HCT116 (cell line): ENCODE measurements around the gene RYR3. TPM values are rescaled to one million over a fixed set of nuclear protein-coding genes. Genes with fewer than 3 reads are reported as not detected.

Experiments used
- ATAC-seq: fragments of 200-7000 bp; cut with Tn5 transposase; 2 replicates; pipeline ENCODE4 v1.9.1; 2020; ENCODE audit warnings: mild to moderate bottlenecking, moderate library complexity
- BruUV-seq: library from RNA; stranded (reverse); fragments of 400-500 nt; replicated peaks from 2 replicates; lab custom pipeline; 2021; lab: Mats Ljungman, UMichigan
- CTCF ChIA-PET: fragments of 300-600 bp; sonication (Branson Sonifier 250); formaldehyde crosslinking; loops from one replicate; lab custom pipeline; 2021; ENCODE audit warnings: antibody characterized with exemption; lab: Charles Lee
- POLR2A ChIA-PET: fragments of 300-600, 350-600 bp; sonication (Branson Sonifier 250); formaldehyde crosslinking; loops from one replicate; lab custom pipeline; 2021; ENCODE audit warnings: antibody characterized with exemption; lab: Charles Lee
- RAD21 ChIA-PET, 2 experiments: fragments of 300-600 bp; sonication (Branson Sonifier 250); formaldehyde crosslinking; loops; one replicate each; lab custom pipeline; 2023; ENCODE audit warnings: low total read pairs in 2 of 2; ENCODE audit not compliant: uncharacterized antibody in 2 of 2, unreplicated experiment in 2 of 2, low non-redundant PET in 1 of 2; lab: Charles Lee
- DNase-seq: peaks from one replicate; pipeline ENCODE4 v3.0.0-alpha.2; 2010; ENCODE audit warnings: low read depth, low spot score
- H2AFZ ChIP-seq: fragments of 200-600 bp; shearing (Covaris generic), sonication (generic); 2 replicates; pipeline ENCODE4 v1.6.1; 2017; ENCODE audit warnings: low read depth, mixed run types, mixed read lengths, antibody characterized with exemption, low read length; ENCODE audit not compliant: poor library complexity, severe bottlenecking
- H3K27ac ChIP-seq: 2 replicates; pipeline ENCODE4 v1.5.1; 2012; ENCODE audit warnings: low read depth, low read length
- H3K27me3 ChIP-seq: fragments of 200-600 bp; sonication (generic); 2 replicates; pipeline ENCODE4 v1.6.1; 2016; ENCODE audit warnings: mixed run types, low read length, mixed read lengths; ENCODE audit not compliant: insufficient read depth
- H3K36me3 ChIP-seq, 2 experiments: fragments of 200-500 bp in 1 of 2; fragments of 200-600 bp in 1 of 2; sonication (Bioruptor generic) in 1 of 2; sonication (generic) in 1 of 2; 2 replicates each; pipeline versions ENCODE4 v1.5.1 to v1.6.1; 2014 to 2016; ENCODE audit warnings: low read length in 2 of 2, inconsistent platforms in 1 of 2, mixed read lengths in 1 of 2, mixed run types in 1 of 2; ENCODE audit not compliant: insufficient read depth in 2 of 2, control insufficient read depth in 1 of 2
- H3K4me1 ChIP-seq, 2 experiments: fragments of 200-600 bp in 1 of 2; sonication (generic) in 1 of 2; 2 replicates each; pipeline versions ENCODE4 v1.5.1 to v1.6.1; 2012 to 2017; ENCODE audit warnings: low read length in 2 of 2, inconsistent platforms in 1 of 2, mild to moderate bottlenecking in 1 of 2, mixed read lengths in 1 of 2, mixed run types in 1 of 2, moderate library complexity in 1 of 2; ENCODE audit not compliant: insufficient read depth in 2 of 2, control insufficient read depth in 1 of 2
- H3K4me2 ChIP-seq: fragments of 200-600 bp; sonication (generic); 2 replicates; pipeline ENCODE4 v1.6.1; 2017; ENCODE audit warnings: mixed run types, low read length, mixed read lengths
- H3K4me3 ChIP-seq, 2 experiments: fragments of 200-600 bp in 1 of 2; sonication (generic) in 1 of 2; replicated peaks in 1 of 2; 2 replicates each; pipeline ENCODE4 v1.5.1; 2011 to 2016; ENCODE audit warnings: low read length in 2 of 2, control low read depth in 1 of 2, low read depth in 1 of 2, mild to moderate bottlenecking in 1 of 2, mixed read lengths in 1 of 2, mixed run types in 1 of 2
- H3K79me2 ChIP-seq: fragments of 200-600 bp; sonication (generic); 2 replicates; pipeline ENCODE4 v1.6.1; 2017; ENCODE audit warnings: mild to moderate bottlenecking, mixed run types, low read length, moderate library complexity, mixed read lengths; ENCODE audit not compliant: insufficient read depth
- H3K9ac ChIP-seq: fragments of 200-600 bp; sonication (generic); 2 replicates; pipeline ENCODE4 v1.6.1; 2016; ENCODE audit warnings: low read length, mixed read lengths
- H3K9me2 ChIP-seq: fragments of 200-600 bp; sonication (generic), shearing (Covaris generic); 2 replicates; pipeline ENCODE4 v1.6.1; 2017; ENCODE audit warnings: mixed run types, mild to moderate bottlenecking, moderate library complexity; ENCODE audit not compliant: insufficient read depth
- H3K9me3 ChIP-seq, 2 experiments: fragments of 200-500 bp in 1 of 2; fragments of 200-600 bp in 1 of 2; sonication (Bioruptor generic) in 1 of 2; sonication (generic) in 1 of 2; 2 replicates each; pipeline ENCODE4 v1.6.1; 2014 to 2017; ENCODE audit warnings: low read length in 2 of 2, mixed read lengths in 2 of 2, inconsistent platforms in 1 of 2, low read depth in 1 of 2, mild to moderate bottlenecking in 1 of 2, mixed run types in 1 of 2, moderate library complexity in 1 of 2; ENCODE audit not compliant: control insufficient read depth in 1 of 2, insufficient read depth in 1 of 2
- H4K20me1 ChIP-seq: fragments of 200-600 bp; sonication (generic), shearing (Covaris generic); 2 replicates; pipeline ENCODE4 v1.6.1; 2017; ENCODE audit warnings: mixed run types, mild to moderate bottlenecking, moderate library complexity; ENCODE audit not compliant: insufficient read depth
- ATF3 ChIP-seq: IDR thresholded peaks from 2 replicates; pipeline ENCODE4 v1.6.1; 2012
- CEBPB ChIP-seq: IDR thresholded peaks from 2 replicates; pipeline ENCODE4 v1.6.1; 2012; ENCODE audit warnings: low read depth
- CTCF ChIP-seq, 3 experiments: fragments of 200-600 bp in 1 of 3; sonication (generic) in 1 of 3; IDR thresholded peaks in 2 of 3; conservative IDR thresholded peaks in 1 of 3; 2 replicates each; pipeline ENCODE4 v1.5.1; 2012 to 2017; ENCODE audit warnings: low read depth in 2 of 3, low read length in 2 of 3, antibody characterized with exemption in 1 of 3, borderline replicate concordance in 1 of 3, control low read depth in 1 of 3, mild to moderate bottlenecking in 1 of 3, mixed read lengths in 1 of 3, mixed run types in 1 of 3, moderate library complexity in 1 of 3; ENCODE audit not compliant: insufficient read depth in 1 of 3
- EGR1 ChIP-seq: IDR thresholded peaks from 2 replicates; pipeline ENCODE4 v1.6.1; 2012; ENCODE audit warnings: low read depth
- ELF1 ChIP-seq: IDR thresholded peaks from 2 replicates; pipeline ENCODE4 v1.6.1; 2012; ENCODE audit warnings: low read depth, borderline replicate concordance
- EZH2phosphoT487 ChIP-seq: fragments of 200-600 bp; IDR thresholded peaks from 2 replicates; pipeline ENCODE4 v1.6.1; 2018; ENCODE audit warnings: antibody characterized with exemption, borderline replicate concordance
- FOSL1 ChIP-seq: IDR thresholded peaks from 2 replicates; pipeline ENCODE4 v1.6.1; 2012; ENCODE audit warnings: low read depth
- JUND ChIP-seq: IDR thresholded peaks from 2 replicates; pipeline ENCODE4 v1.6.1; 2012
- MAX ChIP-seq: IDR thresholded peaks from 2 replicates; pipeline ENCODE4 v1.6.1; 2012
- POLR2A ChIP-seq: IDR thresholded peaks from 2 replicates; pipeline ENCODE4 v1.7.0; 2011; ENCODE audit warnings: borderline replicate concordance; ENCODE audit not compliant: insufficient read depth, insufficient read length; ENCODE audit errors: extremely low read depth
- POLR2AphosphoS5 ChIP-seq: IDR thresholded peaks from 2 replicates; pipeline ENCODE4 v1.6.1; 2011; ENCODE audit warnings: mild to moderate bottlenecking, low read depth, low read length, moderate library complexity
- RAD21 ChIP-seq: IDR thresholded peaks from 2 replicates; pipeline ENCODE4 v1.6.1; 2012; ENCODE audit warnings: low read depth, mild to moderate bottlenecking
- SIN3A ChIP-seq: IDR thresholded peaks from 2 replicates; pipeline ENCODE4 v1.6.1; 2012; ENCODE audit warnings: low read depth
- SRF ChIP-seq: IDR thresholded peaks from 2 replicates; pipeline ENCODE4 v1.6.1; 2012; ENCODE audit warnings: low read depth
- TCF7L2 ChIP-seq: IDR thresholded peaks from 2 replicates; pipeline ENCODE4 v1.7.0; 2011; ENCODE audit warnings: borderline replicate concordance, inconsistent platforms; ENCODE audit not compliant: insufficient read depth, insufficient read length; ENCODE audit errors: extremely low read depth
- YY1 ChIP-seq: IDR thresholded peaks from 2 replicates; pipeline ENCODE4 v1.6.1; 2011; ENCODE audit warnings: low read length, low read depth, moderate library complexity, mild to moderate bottlenecking; ENCODE audit not compliant: insufficient replicate concordance; ENCODE audit errors: extremely low read depth
- ZBTB33 ChIP-seq: IDR thresholded peaks from 2 replicates; pipeline ENCODE4 v1.6.1; 2011; ENCODE audit warnings: mild to moderate bottlenecking, low read length, moderate library complexity; ENCODE audit not compliant: insufficient replicate concordance; ENCODE audit errors: extremely low read depth
- ZFX ChIP-seq: fragments of 450-650 bp; IDR thresholded peaks from 2 replicates; pipeline ENCODE4 v1.6.1; 2017
- ZNF274 ChIP-seq: fragments of 200-500 bp; sonication (Bioruptor generic); IDR thresholded peaks from 2 replicates; pipeline ENCODE4 v1.6.1; 2014; ENCODE audit warnings: mild to moderate bottlenecking, low read depth, low read length, inconsistent platforms
- intact Hi-C: fragments of 100-400 bp; cut with micrococcal nuclease; formaldehyde crosslinking; loops from 2 replicates; pipeline ENCODE4 v1.10.0; 2022
- total RNA-seq: library from RNA; stranded (reverse); gene quantifications from one replicate; pipeline ENCODE4 v1.2.1, GENCODE V29; 2021; ENCODE audit not compliant: unreplicated experiment
- TF ChIP-seq, protein P1 (sequence below): IDR thresholded peaks from 2 replicates; pipeline ENCODE4 v1.6.1; 2012; ENCODE audit warnings: low read depth

RYR3 gene
- total RNA-seq, 1 experiment from 2014 or later = not detected

- Histone ChIP-seq H3K4me2 (no peak overlapping the region), H3K9me2 (no peaks in the 10 kb centered on the region), H3K36me3 (no peaks in the 10 kb centered on the region), H4K20me1 (no peaks in the 10 kb centered on the region), H3K27me3 (peaks cover 42% of the 10 kb centered on the region), H3K9me3 (no peaks in the 10 kb centered on the region), H3K27ac (no peak overlapping the region), H3K79me2 (no peaks in the 10 kb centered on the region), H2AFZ (no peak overlapping the region), H3K9ac (no peak overlapping the region), H3K4me3 (no peak overlapping the region), H3K4me1 (no peaks in the 10 kb centered on the region)
- intact Hi-C loops = no loop called here
- TF ChIP-seq SRF (no peak), EGR1 (no peak), CEBPB (no peak), JUND (no peak), POLR2A (no peak), SIN3A (no peak), EZH2phosphoT487 (no peak), ZBTB33 (no peak), ZFX (no peak), ATF3 (no peak), FOSL1 (no peak), YY1 (no peak), RAD21 (no peak), POLR2AphosphoS5 (no peak), ELF1 (no peak), MAX (no peak), TCF7L2 (no peak), ZNF274 (no peak), CTCF (IDR thresholded peaks at IDR 0.05 in 2 of 3, conservative IDR thresholded peaks at IDR 0.05 in 1 of 3; ENCODE audit: borderline replicate concordance in 1 of 3, insufficient read depth in 1 of 3, low read depth in 2 of 3, low read length in 2 of 3) (no peak)
- TF ChIP-seq, protein P1, sequence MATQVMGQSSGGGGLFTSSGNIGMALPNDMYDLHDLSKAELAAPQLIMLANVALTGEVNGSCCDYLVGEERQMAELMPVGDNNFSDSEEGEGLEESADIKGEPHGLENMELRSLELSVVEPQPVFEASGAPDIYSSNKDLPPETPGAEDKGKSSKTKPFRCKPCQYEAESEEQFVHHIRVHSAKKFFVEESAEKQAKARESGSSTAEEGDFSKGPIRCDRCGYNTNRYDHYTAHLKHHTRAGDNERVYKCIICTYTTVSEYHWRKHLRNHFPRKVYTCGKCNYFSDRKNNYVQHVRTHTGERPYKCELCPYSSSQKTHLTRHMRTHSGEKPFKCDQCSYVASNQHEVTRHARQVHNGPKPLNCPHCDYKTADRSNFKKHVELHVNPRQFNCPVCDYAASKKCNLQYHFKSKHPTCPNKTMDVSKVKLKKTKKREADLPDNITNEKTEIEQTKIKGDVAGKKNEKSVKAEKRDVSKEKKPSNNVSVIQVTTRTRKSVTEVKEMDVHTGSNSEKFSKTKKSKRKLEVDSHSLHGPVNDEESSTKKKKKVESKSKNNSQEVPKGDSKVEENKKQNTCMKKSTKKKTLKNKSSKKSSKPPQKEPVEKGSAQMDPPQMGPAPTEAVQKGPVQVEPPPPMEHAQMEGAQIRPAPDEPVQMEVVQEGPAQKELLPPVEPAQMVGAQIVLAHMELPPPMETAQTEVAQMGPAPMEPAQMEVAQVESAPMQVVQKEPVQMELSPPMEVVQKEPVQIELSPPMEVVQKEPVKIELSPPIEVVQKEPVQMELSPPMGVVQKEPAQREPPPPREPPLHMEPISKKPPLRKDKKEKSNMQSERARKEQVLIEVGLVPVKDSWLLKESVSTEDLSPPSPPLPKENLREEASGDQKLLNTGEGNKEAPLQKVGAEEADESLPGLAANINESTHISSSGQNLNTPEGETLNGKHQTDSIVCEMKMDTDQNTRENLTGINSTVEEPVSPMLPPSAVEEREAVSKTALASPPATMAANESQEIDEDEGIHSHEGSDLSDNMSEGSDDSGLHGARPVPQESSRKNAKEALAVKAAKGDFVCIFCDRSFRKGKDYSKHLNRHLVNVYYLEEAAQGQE = no peak
- CTCF ChIA-PET = no interaction called here
- RAD21 ChIA-PET = interaction anchor here in 1 of 2 experiments (0.6 kb wide), 1 partner anchor 386 kb away, joined by 3 read pairs; the partner anchor contains the start of gene FMN1
- ATAC-seq (no peak), DNase-seq (no peak)
- BruUV-seq = no TSS peak
- POLR2A ChIA-PET = no interaction called here
These were observed 269.8 kb downstream of the RYR3 start for GRCh38 chr15:33580526-33580925.
